Left ventricle myocardium inferior (tissue), 1 donor: ENCODE results near the gene SUFU. TPM values are rescaled to one million over a fixed set of nuclear protein-coding genes. Genes with fewer than 3 reads are reported as not detected.

Experiments used
- DNase-seq: peaks from one replicate; pipeline ENCODE4 v3.0.0-alpha.2; 2020
- H3K27ac ChIP-seq: fragments of 200-600 bp; replicated peaks from 2 replicates; pipeline ENCODE4 v1.8.0; 2021
- H3K27me3 ChIP-seq: fragments of 200-600 bp; 2 replicates; pipeline ENCODE4 v1.8.0; 2021; ENCODE audit warnings: low read depth
- H3K36me3 ChIP-seq: fragments of 200-600 bp; 2 replicates; pipeline ENCODE4 v1.8.0; 2021
- H3K4me1 ChIP-seq: fragments of 200-600 bp; 2 replicates; pipeline ENCODE4 v1.8.0; 2021
- H3K4me3 ChIP-seq: fragments of 200-600 bp; 2 replicates; pipeline ENCODE4 v1.8.0; 2021; ENCODE audit warnings: mild to moderate bottlenecking, moderate library complexity
- H3K9me3 ChIP-seq: fragments of 200-600 bp; replicated peaks from 2 replicates; pipeline ENCODE4 v1.8.0; 2021
- intact Hi-C: fragments of 100-400 bp; cut with micrococcal nuclease; formaldehyde crosslinking; loops from one replicate; pipeline ENCODE4 v1.11.0; 2022
- total RNA-seq: library from RNA; stranded (reverse); fragmentation: NEBNext Ultra II Directional; extraction: Animal tissue kit (Norgen Biotek cat#: 25700); gene quantifications from one replicate; pipeline ENCODE4 v1.2.1, GENCODE V29; 2021
- TF ChIP-seq, protein P1 (sequence below): fragments of 200-600 bp; IDR thresholded peaks from 2 replicates; pipeline ENCODE4 v1.8.0; 2021; ENCODE audit warnings: antibody characterized with exemption, mild to moderate bottlenecking, borderline replicate concordance
- donor health status: DM: no; HTN: yes; CAD: no; lungs with severe emphysema.

Gene SUFU
- total RNA-seq, 1 donor from 2014 or later: 7.9 TPM

GRCh38 chr10:102669206-102670064 is 165.7 kb downstream of the SUFU start:
- no peaks in the 10 kb centered on the region for H3K9me3 ChIP-seq
- H3K36me3 ChIP-seq: no peaks in the 10 kb centered on the region
- intact Hi-C loops: no loop called here
- DNase-seq: peak; percentile 65
- no peak overlapping the region for H3K4me3 ChIP-seq
- H3K4me1 ChIP-seq: peaks cover 63% of the 10 kb centered on the region
- TF ChIP-seq, protein P1, sequence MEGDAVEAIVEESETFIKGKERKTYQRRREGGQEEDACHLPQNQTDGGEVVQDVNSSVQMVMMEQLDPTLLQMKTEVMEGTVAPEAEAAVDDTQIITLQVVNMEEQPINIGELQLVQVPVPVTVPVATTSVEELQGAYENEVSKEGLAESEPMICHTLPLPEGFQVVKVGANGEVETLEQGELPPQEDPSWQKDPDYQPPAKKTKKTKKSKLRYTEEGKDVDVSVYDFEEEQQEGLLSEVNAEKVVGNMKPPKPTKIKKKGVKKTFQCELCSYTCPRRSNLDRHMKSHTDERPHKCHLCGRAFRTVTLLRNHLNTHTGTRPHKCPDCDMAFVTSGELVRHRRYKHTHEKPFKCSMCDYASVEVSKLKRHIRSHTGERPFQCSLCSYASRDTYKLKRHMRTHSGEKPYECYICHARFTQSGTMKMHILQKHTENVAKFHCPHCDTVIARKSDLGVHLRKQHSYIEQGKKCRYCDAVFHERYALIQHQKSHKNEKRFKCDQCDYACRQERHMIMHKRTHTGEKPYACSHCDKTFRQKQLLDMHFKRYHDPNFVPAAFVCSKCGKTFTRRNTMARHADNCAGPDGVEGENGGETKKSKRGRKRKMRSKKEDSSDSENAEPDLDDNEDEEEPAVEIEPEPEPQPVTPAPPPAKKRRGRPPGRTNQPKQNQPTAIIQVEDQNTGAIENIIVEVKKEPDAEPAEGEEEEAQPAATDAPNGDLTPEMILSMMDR: peak; percentile 66
- peak overlapping the region; percentile 89 for H3K27ac ChIP-seq
- H3K27me3 ChIP-seq: no peaks in the 10 kb centered on the region

- peaks cover 70% of the 10 kb centered on the region for H3K4me1 ChIP-seq
- no peaks in the 10 kb centered on the region for H3K27me3 ChIP-seq
- H3K9me3 ChIP-seq: no peaks in the 10 kb centered on the region
- no peak overlapping the region for H3K4me3 ChIP-seq
- peak overlapping the region; percentile 89 for H3K27ac ChIP-seq
- DNase-seq: no peak
- intact Hi-C loops: no loop called here
- H3K36me3 ChIP-seq: no peaks in the 10 kb centered on the region
- TF ChIP-seq, protein P1: peak; percentile 11
These were observed 166.4 kb downstream of the SUFU start for GRCh38 chr10:102670065-102670670.

DNA sequence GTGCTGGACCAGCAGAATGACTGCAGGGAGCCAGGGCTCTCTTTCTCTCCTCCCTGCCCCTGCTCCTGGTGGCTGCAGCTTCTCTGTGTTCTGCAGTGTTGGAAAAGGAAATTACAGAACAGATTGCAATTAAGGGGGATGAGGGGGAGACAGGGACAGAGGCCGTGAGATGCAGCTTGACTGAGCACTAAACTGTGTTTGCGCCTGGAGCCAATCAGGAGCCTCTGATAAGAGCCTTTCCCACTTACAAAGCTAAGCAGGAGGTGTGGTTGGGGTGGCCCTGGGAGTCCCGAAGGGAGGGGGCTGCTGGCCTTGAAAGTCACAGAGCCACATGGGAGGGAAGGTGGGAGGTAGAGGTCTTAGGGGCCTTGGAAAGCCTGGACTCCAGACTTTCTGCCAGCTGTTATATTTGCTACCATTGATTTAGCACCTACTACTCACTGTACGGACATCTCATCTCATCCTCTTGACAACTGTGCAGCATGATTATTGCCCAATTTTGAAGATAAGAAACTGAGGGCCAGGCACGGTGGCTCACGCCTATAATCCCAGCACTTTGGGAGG is 167.2 kb downstream of the SUFU start:
- no peak overlapping the region for H3K4me3 ChIP-seq

GRCh38 chr10:102673236-102673818 is 169.6 kb downstream of the SUFU start:
- H3K27ac ChIP-seq: peak overlapping the region; percentile 93
- no peaks in the 10 kb centered on the region for H3K27me3 ChIP-seq
- H3K4me3 ChIP-seq: peak overlapping the region; percentile 53
- TF ChIP-seq, protein P1: no peak
- DNase-seq: no peak
- H3K9me3 ChIP-seq: no peaks in the 10 kb centered on the region
- peaks cover 100% of the 10 kb centered on the region for H3K4me1 ChIP-seq
- intact Hi-C loops: no loop called here
- H3K36me3 ChIP-seq: no peaks in the 10 kb centered on the region

More for the DNA sequence above, 167.2 kb downstream of the SUFU start:
- no peak for DNase-seq
- Histone ChIP-seq H3K27me3 (no peaks in the 10 kb centered on the region), H3K36me3 (no peaks in the 10 kb centered on the region), H3K27ac (peak overlapping the region; percentile 89), H3K9me3 (no peaks in the 10 kb centered on the region), H3K4me1 (peaks cover 78% of the 10 kb centered on the region)
- TF ChIP-seq, protein P1: no peak
- intact Hi-C loops: no loop called here

DNA sequence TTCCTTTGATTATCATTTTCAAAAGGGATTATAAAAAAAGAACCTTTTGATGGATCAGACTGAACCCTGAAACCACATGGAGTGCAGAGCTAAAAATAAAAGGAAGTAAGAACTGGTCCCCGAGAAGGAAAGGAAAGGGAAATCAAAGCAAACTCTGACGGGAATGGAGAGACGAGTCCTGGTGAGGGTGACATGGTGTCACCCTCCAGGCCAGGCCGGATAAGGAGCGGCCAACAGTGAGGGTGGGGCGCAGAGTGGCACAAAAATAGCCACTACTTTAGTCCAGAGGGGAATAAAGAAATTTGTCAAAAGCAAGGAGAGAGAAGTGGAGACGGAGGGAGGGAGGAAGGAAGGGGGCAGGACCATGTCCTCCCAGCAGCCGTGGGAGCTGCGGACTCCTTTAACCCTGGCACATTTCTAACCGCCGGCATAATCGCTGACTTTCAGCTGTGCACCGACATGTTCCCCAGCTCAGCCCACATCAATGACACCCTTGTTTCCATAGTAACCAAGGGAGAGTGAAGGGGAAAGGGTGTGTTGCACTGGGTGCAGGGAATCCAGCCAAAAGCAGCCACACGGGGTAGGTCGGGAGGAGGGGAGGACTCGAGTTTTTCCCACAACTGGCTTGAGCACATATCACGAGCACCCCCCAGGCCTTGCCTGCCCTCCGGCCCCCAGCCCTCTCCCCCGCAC is 170.2 kb downstream of the SUFU start:
- peak; percentile 70 for DNase-seq
- Histone ChIP-seq H3K36me3 (no peaks in the 10 kb centered on the region), H3K9me3 (no peaks in the 10 kb centered on the region), H3K4me3 (peak overlapping the region; percentile 53), H3K27ac (peak overlapping the region; percentile 93), H3K27me3 (no peaks in the 10 kb centered on the region), H3K4me1 (peaks cover 100% of the 10 kb centered on the region)
- TF ChIP-seq, protein P1: peak; percentile 8
- intact Hi-C loops: no loop called here
